GM18907 (cell line): Measurements from ENCODE around the gene PDE10A.

Experiments
- ATAC-seq: cut with Tn5 transposase; IDR thresholded peaks from one replicate; pipeline ENCODE4 v1.9.1; 2021; ENCODE audit warnings: mild to moderate bottlenecking, moderate library complexity; ENCODE audit not compliant: unreplicated experiment

Gene PDE10A

GRCh38 chr6:165678904-165679303 is 15.9 kb upstream of the PDE10A start:
- ATAC-seq, result no peak

GRCh38 chr6:165678429-165678828 is 15.4 kb upstream of the PDE10A start:
- no peak for ATAC-seq

- ATAC-seq, result no peak
Observed at GRCh38 chr6:165677091-165677490, 14.1 kb upstream of the PDE10A start.

- no peak for ATAC-seq
Observed at GRCh38 chr6:165676435-165677068, 13.5 kb upstream of the PDE10A start.

- ATAC-seq, result no peak
Observed at GRCh38 chr6:165675120-165675519, 12.1 kb upstream of the PDE10A start.

- no peak for ATAC-seq
Observed at GRCh38 chr6:165674155-165675029, 11.4 kb upstream of the PDE10A start.

GRCh38 chr6:165671222-165671768 is 8.3 kb upstream of the PDE10A start:
- ATAC-seq, result no peak

- no peak for ATAC-seq
Observed at GRCh38 chr6:165668951-165669350, 5.9 kb upstream of the PDE10A start.

- no peak for ATAC-seq
Observed at GRCh38 chr6:165665384-165665672, 2.3 kb upstream of the PDE10A start.

GRCh38 chr6:165664559-165665383 is 1.7 kb upstream of the PDE10A start:
- ATAC-seq, result no peak

GRCh38 chr6:165663736-165664558 is 906 bp upstream of the PDE10A start:
- no peak for ATAC-seq

GRCh38 chr6:165663377-165663735 is 315 bp upstream of the PDE10A start:
- ATAC-seq, result no peak

GRCh38 chr6:165662041-165662748 is 846 bp downstream of the PDE10A start:
- ATAC-seq, result no peak

GRCh38 chr6:165661664-165662025 is 1.4 kb downstream of the PDE10A start:
- ATAC-seq, result no peak

GRCh38 chr6:165660857-165661663 is 2.0 kb downstream of the PDE10A start:
- ATAC-seq, result no peak

- ATAC-seq, result no peak
Observed at GRCh38 chr6:165659945-165660856, 2.8 kb downstream of the PDE10A start.

GRCh38 chr6:165658395-165659058 is 4.5 kb downstream of the PDE10A start:
- ATAC-seq, result no peak

- no peak for ATAC-seq
Observed at GRCh38 chr6:165657325-165657680, 5.7 kb downstream of the PDE10A start.
